Measurements from ENCODE around the gene TXNL4A.

TXNL4A gene

DNA sequence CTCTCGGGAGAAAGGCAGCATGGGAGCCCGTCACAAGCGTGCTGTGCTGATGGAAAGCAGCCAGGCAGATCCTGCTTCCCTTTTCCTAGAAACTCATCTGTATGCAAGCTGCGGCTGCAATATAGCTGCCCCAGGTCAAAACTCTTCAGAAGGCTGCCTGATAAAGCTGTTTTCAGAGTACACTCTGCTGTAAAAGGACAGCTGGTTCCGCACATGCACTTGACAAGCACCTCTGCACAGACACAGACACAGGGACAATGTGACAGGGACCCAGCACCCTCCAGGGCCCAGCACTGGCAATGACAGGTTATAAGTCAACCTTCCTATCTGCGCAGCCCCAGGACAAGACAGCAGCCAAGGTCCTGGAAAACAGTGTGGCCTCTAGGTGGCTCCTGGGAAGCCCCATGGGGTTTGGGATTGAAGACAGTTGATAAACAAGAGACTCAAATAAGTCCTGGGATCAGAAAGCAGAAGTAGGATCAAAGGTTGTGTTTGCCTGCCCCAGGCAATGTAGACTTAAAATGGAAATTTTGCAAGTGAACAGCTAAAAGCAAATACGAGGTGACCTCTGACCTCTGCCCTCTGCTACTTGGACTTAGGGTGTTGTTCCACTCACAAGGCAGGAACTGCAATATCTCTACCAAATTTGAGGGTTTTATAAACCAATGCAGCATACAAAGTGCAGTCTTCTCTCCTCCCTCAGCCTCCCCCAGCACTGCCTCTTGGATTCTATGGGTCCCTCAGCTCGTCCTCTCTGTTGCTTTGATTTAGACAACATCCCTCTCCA lies 53.9 kb downstream of the TXNL4A start:
- Histone ChIP-seq H3K9me3 (ENCODE audit: control insufficient read depth, insufficient read depth, low read length) (peaks cover 19% of the 10 kb centered on the region), H3K79me2 (ENCODE audit: control insufficient read depth, low read length) (peaks cover 86% of the 10 kb centered on the region)

DNA sequence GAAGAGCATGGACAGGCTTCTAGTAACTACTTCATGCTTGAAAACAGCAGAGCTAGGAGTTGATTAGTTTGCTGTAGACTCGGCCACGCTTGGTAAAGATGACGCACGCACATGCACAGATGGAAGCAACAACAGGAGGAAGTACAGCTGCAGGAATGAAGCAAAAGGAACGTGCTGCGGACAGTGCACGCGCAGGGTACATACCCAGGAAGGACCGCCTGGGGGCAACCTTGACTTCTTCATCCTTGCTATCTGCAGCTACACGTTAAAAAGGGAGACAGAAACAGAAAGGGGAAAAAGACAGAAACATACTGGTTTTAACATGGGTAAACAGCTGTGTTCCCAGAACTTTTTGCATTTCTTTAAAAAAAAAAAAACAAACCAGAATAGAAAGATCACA lies 54.6 kb downstream of the TXNL4A start:
- no peaks in the 10 kb centered on the region for H3K4me1 ChIP-seq (ENCODE audit: control insufficient read depth, low read length)
- no peak overlapping the region for H3K4me3 ChIP-seq (ENCODE audit: low read length)
- TF ChIP-seq EZH2phosphoT487 (IDR thresholded peaks at IDR 0.05; ENCODE audit: borderline replicate concordance, low read length) = no peak
- TF ChIP-seq, protein P1, sequence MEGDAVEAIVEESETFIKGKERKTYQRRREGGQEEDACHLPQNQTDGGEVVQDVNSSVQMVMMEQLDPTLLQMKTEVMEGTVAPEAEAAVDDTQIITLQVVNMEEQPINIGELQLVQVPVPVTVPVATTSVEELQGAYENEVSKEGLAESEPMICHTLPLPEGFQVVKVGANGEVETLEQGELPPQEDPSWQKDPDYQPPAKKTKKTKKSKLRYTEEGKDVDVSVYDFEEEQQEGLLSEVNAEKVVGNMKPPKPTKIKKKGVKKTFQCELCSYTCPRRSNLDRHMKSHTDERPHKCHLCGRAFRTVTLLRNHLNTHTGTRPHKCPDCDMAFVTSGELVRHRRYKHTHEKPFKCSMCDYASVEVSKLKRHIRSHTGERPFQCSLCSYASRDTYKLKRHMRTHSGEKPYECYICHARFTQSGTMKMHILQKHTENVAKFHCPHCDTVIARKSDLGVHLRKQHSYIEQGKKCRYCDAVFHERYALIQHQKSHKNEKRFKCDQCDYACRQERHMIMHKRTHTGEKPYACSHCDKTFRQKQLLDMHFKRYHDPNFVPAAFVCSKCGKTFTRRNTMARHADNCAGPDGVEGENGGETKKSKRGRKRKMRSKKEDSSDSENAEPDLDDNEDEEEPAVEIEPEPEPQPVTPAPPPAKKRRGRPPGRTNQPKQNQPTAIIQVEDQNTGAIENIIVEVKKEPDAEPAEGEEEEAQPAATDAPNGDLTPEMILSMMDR (IDR thresholded peaks at IDR 0.05; ENCODE audit: low read depth, low read length, poor library complexity, severe bottlenecking) = no peak
- no peaks in the 10 kb centered on the region for H4K20me1 ChIP-seq (ENCODE audit: control insufficient read depth, insufficient read depth, low read depth, low read length)
- peaks cover 71% of the 10 kb centered on the region for H3K36me3 ChIP-seq (ENCODE audit: control insufficient read depth, low read length)
- no peak overlapping the region for H3K4me2 ChIP-seq (ENCODE audit: low read length)
- no peaks in the 10 kb centered on the region for H3F3A ChIP-seq (ENCODE audit: control insufficient read depth, insufficient read depth)
- H3K9me2 ChIP-seq (replicated peaks; ENCODE audit: control insufficient read depth, low read length) = no peaks in the 10 kb centered on the region
- H3K9me3 ChIP-seq (ENCODE audit: control insufficient read depth, insufficient read depth, low read length) = peaks cover 24% of the 10 kb centered on the region
- H3K27ac ChIP-seq (ENCODE audit: low read depth, low read length) = no peak overlapping the region
- H3K79me2 ChIP-seq (ENCODE audit: control insufficient read depth, low read length) = peaks cover 87% of the 10 kb centered on the region
- no peaks in the 10 kb centered on the region for H3K27me3 ChIP-seq (ENCODE audit: control insufficient read depth, low read length)

More for the DNA sequence above, 53.9 kb downstream of the TXNL4A start:
- H3F3A ChIP-seq (ENCODE audit: control insufficient read depth, insufficient read depth) = no peaks in the 10 kb centered on the region
- peaks cover 5% of the 10 kb centered on the region; the same call in 1 of the 2 replicates for H4K20me1 ChIP-seq (ENCODE audit: control insufficient read depth, insufficient read depth, low read depth, low read length)
- no peaks in the 10 kb centered on the region for H3K27me3 ChIP-seq (ENCODE audit: control insufficient read depth, low read length)
- no peak for TF ChIP-seq EZH2phosphoT487 (IDR thresholded peaks at IDR 0.05; ENCODE audit: borderline replicate concordance, low read length)
- TF ChIP-seq, protein P1 (IDR thresholded peaks at IDR 0.05; ENCODE audit: low read depth, low read length, poor library complexity, severe bottlenecking) = no peak
- no peaks in the 10 kb centered on the region for H3K4me1 ChIP-seq (ENCODE audit: control insufficient read depth, low read length)
- no peak overlapping the region for H3K4me2 ChIP-seq (ENCODE audit: low read length)
- no peak overlapping the region for H3K4me3 ChIP-seq (ENCODE audit: low read length)
- no peak overlapping the region for H3K27ac ChIP-seq (ENCODE audit: low read depth, low read length)
- H3K36me3 ChIP-seq (ENCODE audit: control insufficient read depth, low read length) = peaks cover 68% of the 10 kb centered on the region
- H3K9me2 ChIP-seq (replicated peaks; ENCODE audit: control insufficient read depth, low read length) = no peaks in the 10 kb centered on the region

DNA sequence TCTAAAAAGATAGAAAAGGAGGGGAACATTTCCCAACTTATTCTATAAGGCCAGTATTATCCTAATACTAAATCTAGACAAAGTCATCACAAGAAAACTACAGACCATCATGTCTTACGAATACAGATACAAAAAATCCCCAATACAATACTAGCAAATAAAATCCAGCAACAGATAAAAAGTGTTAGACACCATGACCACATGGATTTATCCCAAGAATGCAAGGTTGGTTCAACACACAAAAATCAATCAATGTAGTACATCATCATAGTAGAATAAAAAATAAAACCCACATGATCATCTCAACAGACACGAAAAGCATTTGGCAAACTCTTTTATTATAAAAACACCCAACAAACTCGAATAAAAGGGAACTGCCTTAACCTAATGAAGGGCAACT lies 55.5 kb downstream of the TXNL4A start:
- H3K4me2 ChIP-seq (ENCODE audit: low read length) = no peak overlapping the region
- no peaks in the 10 kb centered on the region for H3K4me1 ChIP-seq (ENCODE audit: control insufficient read depth, low read length)
- H3K9me3 ChIP-seq (ENCODE audit: control insufficient read depth, insufficient read depth, low read length) = peaks cover 24% of the 10 kb centered on the region
- H3K27ac ChIP-seq (ENCODE audit: low read depth, low read length) = no peak overlapping the region
- no peaks in the 10 kb centered on the region for H3K9me2 ChIP-seq (replicated peaks; ENCODE audit: control insufficient read depth, low read length)
- H3K36me3 ChIP-seq (ENCODE audit: control insufficient read depth, low read length) = peaks cover 72% of the 10 kb centered on the region
- peaks cover 87% of the 10 kb centered on the region for H3K79me2 ChIP-seq (ENCODE audit: control insufficient read depth, low read length)
- no peaks in the 10 kb centered on the region for H3F3A ChIP-seq (ENCODE audit: control insufficient read depth, insufficient read depth)
- H4K20me1 ChIP-seq (ENCODE audit: control insufficient read depth, insufficient read depth, low read depth, low read length) = no peaks in the 10 kb centered on the region
- TF ChIP-seq, protein P1 (IDR thresholded peaks at IDR 0.05; ENCODE audit: low read depth, low read length, poor library complexity, severe bottlenecking) = no peak
- no peak for TF ChIP-seq EZH2phosphoT487 (IDR thresholded peaks at IDR 0.05; ENCODE audit: borderline replicate concordance, low read length)
- H3K4me3 ChIP-seq (ENCODE audit: low read length) = no peak overlapping the region
- no peaks in the 10 kb centered on the region for H3K27me3 ChIP-seq (ENCODE audit: control insufficient read depth, low read length)
